Tibial nerve (tissue), 3 donors: ENCODE data around the gene FCGR3B.
"Not testable (repeated sequence)": the region's sequence is repeated elsewhere in the genome, so short reads cannot be mapped to it uniquely, and the experiment has no call there.

Source experiments
- POLR2A ChIP-seq, 2 donors: fragments of 450-650 bp; IDR thresholded peaks; one replicate each; pipeline ENCODE4 v1.6.1; 2017; ENCODE audit warnings: antibody characterized with exemption in 2 of 2, mild to moderate bottlenecking in 2 of 2, moderate library complexity in 2 of 2
- TF ChIP-seq, protein P1 (sequence below), 5 experiments: fragments of 200-600 bp in 3 of 5; fragments of 450-650 bp in 2 of 5; sonication (generic) in 3 of 5; IDR thresholded peaks; one replicate each; pipeline ENCODE4 v1.5.1; 2016 to 2019; ENCODE audit warnings: antibody characterized with exemption in 5 of 5, mild to moderate bottlenecking in 3 of 5, moderate library complexity in 2 of 5

DNA sequence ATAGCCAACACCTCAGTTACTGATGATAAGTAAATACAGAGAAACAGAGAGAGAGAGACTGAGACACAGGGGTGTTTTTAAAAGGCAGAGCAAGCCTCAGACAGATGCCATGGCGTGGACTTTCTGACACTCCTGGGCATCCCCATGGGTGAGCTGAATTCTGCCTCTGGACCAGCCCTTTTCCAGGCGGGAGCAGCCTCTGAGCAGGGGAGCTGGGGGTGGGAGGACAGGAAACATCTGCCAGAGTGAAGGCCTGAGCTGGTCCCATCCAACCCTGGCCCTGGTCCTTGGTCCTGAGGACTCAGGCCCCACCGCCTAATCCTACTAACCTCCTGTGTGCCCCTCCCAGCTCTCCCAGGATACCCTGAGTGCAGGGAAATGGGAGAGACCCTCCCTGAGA lies 43.9 kb upstream of the FCGR3B start:
- TF ChIP-seq, protein P1, sequence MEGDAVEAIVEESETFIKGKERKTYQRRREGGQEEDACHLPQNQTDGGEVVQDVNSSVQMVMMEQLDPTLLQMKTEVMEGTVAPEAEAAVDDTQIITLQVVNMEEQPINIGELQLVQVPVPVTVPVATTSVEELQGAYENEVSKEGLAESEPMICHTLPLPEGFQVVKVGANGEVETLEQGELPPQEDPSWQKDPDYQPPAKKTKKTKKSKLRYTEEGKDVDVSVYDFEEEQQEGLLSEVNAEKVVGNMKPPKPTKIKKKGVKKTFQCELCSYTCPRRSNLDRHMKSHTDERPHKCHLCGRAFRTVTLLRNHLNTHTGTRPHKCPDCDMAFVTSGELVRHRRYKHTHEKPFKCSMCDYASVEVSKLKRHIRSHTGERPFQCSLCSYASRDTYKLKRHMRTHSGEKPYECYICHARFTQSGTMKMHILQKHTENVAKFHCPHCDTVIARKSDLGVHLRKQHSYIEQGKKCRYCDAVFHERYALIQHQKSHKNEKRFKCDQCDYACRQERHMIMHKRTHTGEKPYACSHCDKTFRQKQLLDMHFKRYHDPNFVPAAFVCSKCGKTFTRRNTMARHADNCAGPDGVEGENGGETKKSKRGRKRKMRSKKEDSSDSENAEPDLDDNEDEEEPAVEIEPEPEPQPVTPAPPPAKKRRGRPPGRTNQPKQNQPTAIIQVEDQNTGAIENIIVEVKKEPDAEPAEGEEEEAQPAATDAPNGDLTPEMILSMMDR (IDR thresholded peaks at IDR 0.05) = not testable (repeated sequence)
- not testable (repeated sequence) for TF ChIP-seq POLR2A (IDR thresholded peaks at IDR 0.05)
